ENCODE measurements around the gene MAP1LC3B2.

GRCh38 chr12:116544656-116545055 is 14.5 kb upstream of the MAP1LC3B2 start:
- TF ChIP-seq MAX (IDR thresholded peaks at IDR 0.05; ENCODE audit: low read depth), result no peak
- no peak for TF ChIP-seq SMC3 (IDR thresholded peaks at IDR 0.05; ENCODE audit: low read depth, low read length)
- TF ChIP-seq EP300 (IDR thresholded peaks at IDR 0.05; ENCODE audit: borderline replicate concordance in 1 of 2, low read depth in 1 of 2, low read length in 1 of 2), result no peak
- no peak for TF ChIP-seq REST (IDR thresholded peaks at IDR 0.05; ENCODE audit: low read depth, low read length)
- no peak for TF ChIP-seq SIN3A (IDR thresholded peaks at IDR 0.05; ENCODE audit: borderline replicate concordance, low read depth, low read length)
- no peak for TF ChIP-seq GABPA (IDR thresholded peaks at IDR 0.05; ENCODE audit: low read depth)

All from SK-N-SH (cell line).